H1 (cell line): ENCODE data around the gene MAOB. TPM values are rescaled to one million over a fixed set of nuclear protein-coding genes. Genes with fewer than 3 reads are reported as not detected.

Experiments
- CTCF ChIA-PET: fragments of 300-600 bp; sonication (Branson Sonifier 250); formaldehyde crosslinking; loops from one replicate; lab custom pipeline; 2021; ENCODE audit not compliant: partially characterized antibody; lab: Charles Lee
- POLR2A ChIA-PET: fragments of 300-600 bp; sonication (Branson Sonifier 250); formaldehyde crosslinking; loops from one replicate; lab custom pipeline; 2021; ENCODE audit warnings: inconsistent platforms; ENCODE audit not compliant: partially characterized antibody; lab: Charles Lee
- DNase-seq, 2 experiments: peaks; one replicate each; pipeline versions ENCODE4 v3.0.0 to v3.0.0-alpha.2; 2010 to 2022; ENCODE audit warnings: low spot score in 2 of 2, low read depth in 1 of 2, mixed read lengths in 1 of 2
- FAIRE-seq: peaks from 2 replicates; lab custom pipeline; 2011; peaks lifted over from hg19 to GRCh38; lab: Jason Lieb, UNC
- H2AFZ ChIP-seq: 2 replicates; pipeline ENCODE4 v1.8.1; 2012; ENCODE audit warnings: low read length, inconsistent platforms
- H2AK5ac ChIP-seq: 2 replicates; pipeline ENCODE4 v1.6.1; 2013; ENCODE audit warnings: low read depth, low read length
- H2BK120ac ChIP-seq: replicated peaks from 2 replicates; pipeline ENCODE3; 2013; ENCODE audit warnings: low read depth, low read length, inconsistent platforms
- H2BK12ac ChIP-seq: 2 replicates; pipeline ENCODE4 v1.6.1; 2013; ENCODE audit warnings: low read depth, low read length
- H2BK15ac ChIP-seq: 2 replicates; pipeline ENCODE4 v1.6.1; 2013; ENCODE audit warnings: low read length
- H2BK20ac ChIP-seq: 2 replicates; pipeline ENCODE4 v1.6.1; 2013; ENCODE audit warnings: low read length
- H2BK5ac ChIP-seq: 2 replicates; pipeline ENCODE4 v1.6.1; 2013; ENCODE audit warnings: low read depth, low read length
- H3K14ac ChIP-seq: 2 replicates; pipeline ENCODE4 v1.6.1; 2013; ENCODE audit warnings: inconsistent platforms; ENCODE audit not compliant: insufficient read length
- H3K18ac ChIP-seq: 2 replicates; pipeline ENCODE4 v1.6.1; 2013; ENCODE audit warnings: low read length; ENCODE audit errors: extremely low read depth
- H3K23ac ChIP-seq: 2 replicates; pipeline ENCODE4 v1.6.1; 2013; ENCODE audit warnings: inconsistent platforms; ENCODE audit not compliant: insufficient read length
- H3K23me2 ChIP-seq: 2 replicates; pipeline ENCODE4 v1.6.1; 2013; ENCODE audit warnings: low read depth, low read length
- H3K27ac ChIP-seq: 2 replicates; pipeline ENCODE4 v1.6.1; 2011; ENCODE audit warnings: low read depth, low read length, inconsistent platforms
- H3K27me3 ChIP-seq, 4 experiments: replicated peaks in 1 of 4; 1 replicate in 1 of 4; 2 replicates in 3 of 4; pipeline versions ENCODE4 v1.6.1 to v1.8.1; 2011 to 2013; ENCODE audit warnings: low read length in 3 of 4, mild to moderate bottlenecking in 3 of 4, inconsistent platforms in 2 of 4, mixed read lengths in 2 of 4, moderate library complexity in 1 of 4; ENCODE audit not compliant: control insufficient read depth in 3 of 4, insufficient read depth in 3 of 4; ENCODE audit errors: extremely low read depth in 1 of 4
- H3K36me3 ChIP-seq, 4 experiments: 2 replicates each; pipeline versions ENCODE4 v1.6.1 to v1.8.1; 2011 to 2013; ENCODE audit warnings: mild to moderate bottlenecking in 4 of 4, low read length in 3 of 4, moderate library complexity in 2 of 4, control low read depth in 1 of 4, inconsistent platforms in 1 of 4; ENCODE audit not compliant: insufficient read depth in 4 of 4, control insufficient read depth in 2 of 4
- H3K4ac ChIP-seq: replicated peaks from 2 replicates; pipeline ENCODE3; 2013; ENCODE audit warnings: low read length, low read depth, mixed read lengths, inconsistent platforms; ENCODE audit not compliant: insufficient read length
- H3K4me1 ChIP-seq, 4 experiments: replicated peaks in 1 of 4; 1 replicate in 1 of 4; 2 replicates in 3 of 4; pipeline versions ENCODE4 v1.6.1 to v1.8.1; 2011 to 2013; ENCODE audit warnings: low read length in 3 of 4, inconsistent platforms in 2 of 4, mixed read lengths in 1 of 4; ENCODE audit not compliant: insufficient read depth in 4 of 4, control insufficient read depth in 3 of 4
- H3K4me2 ChIP-seq, 2 experiments: 2 replicates each; pipeline versions ENCODE4 v1.6.1 to v1.8.1; 2011 to 2013; ENCODE audit warnings: low read depth in 2 of 2, low read length in 2 of 2, control low read depth in 1 of 2, inconsistent platforms in 1 of 2, mild to moderate bottlenecking in 1 of 2; ENCODE audit not compliant: insufficient read depth in 1 of 2
- H3K4me3 ChIP-seq, 4 experiments: fragments of 200-600, 300-600 bp in 1 of 4; sonication (generic), shearing (Covaris generic), sonication (Bioruptor Twin) in 1 of 4; 2 replicates each; pipeline versions ENCODE4 v1.5.1 to v1.8.1; 2011 to 2016; ENCODE audit warnings: low read length in 4 of 4, low read depth in 3 of 4, control low read depth in 2 of 4, inconsistent platforms in 2 of 4, mild to moderate bottlenecking in 2 of 4, mixed read lengths in 1 of 4, moderate library complexity in 1 of 4; ENCODE audit not compliant: insufficient read depth in 2 of 4; ENCODE audit errors: extremely low read depth in 1 of 4
- H3K56ac ChIP-seq: replicated peaks from 2 replicates; pipeline ENCODE3; 2013; ENCODE audit warnings: low read depth, mild to moderate bottlenecking, mixed read lengths, low read length, inconsistent platforms; ENCODE audit not compliant: insufficient read length
- H3K79me1 ChIP-seq: 2 replicates; pipeline ENCODE4 v1.6.1; 2013; ENCODE audit warnings: low read depth, low read length, control low read depth
- H3K79me2 ChIP-seq, 2 experiments: 2 replicates each; pipeline versions ENCODE4 v1.6.1 to v1.8.1; 2012 to 2013; ENCODE audit warnings: low read length in 2 of 2, mild to moderate bottlenecking in 2 of 2, inconsistent platforms in 1 of 2; ENCODE audit not compliant: insufficient read depth in 2 of 2, control insufficient read depth in 1 of 2
- H3K9ac ChIP-seq, 4 experiments: replicated peaks in 1 of 4; 1 replicate in 1 of 4; 2 replicates in 3 of 4; pipeline versions ENCODE4 v1.6.1 to v1.8.1; 2011 to 2013; ENCODE audit warnings: low read depth in 3 of 4, low read length in 3 of 4, control low read depth in 2 of 4, mild to moderate bottlenecking in 2 of 4, moderate library complexity in 2 of 4, inconsistent platforms in 1 of 4; ENCODE audit errors: extremely low read depth in 1 of 4
- H3K9me3 ChIP-seq, 2 experiments: 2 replicates each; pipeline versions ENCODE4 v1.6.1 to v1.8.1; 2012 to 2013; ENCODE audit warnings: mild to moderate bottlenecking in 2 of 2, moderate library complexity in 2 of 2, control low read depth in 1 of 2, inconsistent platforms in 1 of 2, low read depth in 1 of 2, low read length in 1 of 2, mixed read lengths in 1 of 2; ENCODE audit not compliant: insufficient read depth in 2 of 2
- H4K20me1 ChIP-seq, 2 experiments: replicated peaks in 1 of 2; 2 replicates each; pipeline versions ENCODE3 to v1.8.1; 2011 to 2013; ENCODE audit warnings: inconsistent platforms in 2 of 2, low read length in 2 of 2, mild to moderate bottlenecking in 1 of 2; ENCODE audit not compliant: insufficient read depth in 2 of 2, control insufficient read depth in 1 of 2
- H4K5ac ChIP-seq: 2 replicates; pipeline ENCODE4 v1.6.1; 2013; ENCODE audit warnings: low read length, low read depth, mixed read lengths, inconsistent platforms; ENCODE audit not compliant: insufficient read length
- H4K8ac ChIP-seq: 2 replicates; pipeline ENCODE4 v1.8.0; 2013; ENCODE audit warnings: mild to moderate bottlenecking, moderate library complexity, low read length, inconsistent platforms; ENCODE audit not compliant: insufficient read depth; ENCODE audit errors: extremely low read depth
- H4K91ac ChIP-seq: replicated peaks from 2 replicates; pipeline ENCODE3; 2013; ENCODE audit warnings: low read length, mixed read lengths, inconsistent platforms; ENCODE audit not compliant: insufficient read length
- CEBPB ChIP-seq: IDR thresholded peaks from 2 replicates; pipeline ENCODE4 v1.6.1; 2012; ENCODE audit warnings: low read depth, low read length
- E2F6 ChIP-seq: IDR thresholded peaks from 2 replicates; pipeline ENCODE4 v1.6.1; 2012; ENCODE audit warnings: inconsistent platforms
- SIN3A ChIP-seq, 2 experiments: IDR thresholded peaks in 1 of 2; conservative IDR thresholded peaks in 1 of 2; 2 replicates each; pipeline ENCODE4 v1.6.1; 2011 to 2012; ENCODE audit warnings: low read length in 2 of 2, improper control_type of control experiment in 1 of 2, low read depth in 1 of 2, mild to moderate bottlenecking in 1 of 2
- SP1 ChIP-seq: IDR thresholded peaks from 2 replicates; pipeline ENCODE4 v1.6.1; 2011; ENCODE audit warnings: low read depth, low read length
- USF2 ChIP-seq: IDR thresholded peaks from 2 replicates; pipeline ENCODE4 v1.6.1; 2011; ENCODE audit warnings: low read length, improper control_type of control experiment
- WGBS, 2 experiments: shearing (Covaris generic) in 1 of 2; methylation state at CpG; one replicate each; pipeline versions ENCODE4 v1.1.6 to v1.1.7; 2013 to 2015; ENCODE audit warnings: low lambda C conversion rate in 2 of 2, mixed read lengths in 2 of 2, inconsistent platforms in 1 of 2, low coverage in 1 of 2, missing lambda C conversion rate in 1 of 2; ENCODE audit not compliant: insufficient replicate concordance in 2 of 2, insufficient coverage in 1 of 2, insufficient read length in 1 of 2; ENCODE audit errors: extremely low coverage in 1 of 2, missing lambda C conversion rate in 1 of 2; 5-methylcytosine and 5-hydroxymethylcytosine counted together
- polyA plus RNA-seq, 7 experiments: library from polyadenylated mRNA; depleted of rRNA in 3 of 7; stranded (reverse) in 5 of 7; unstranded in 2 of 7; fragments of >200 nt in 5 of 7; fragments of 200-250 nt in 2 of 7; gene quantifications; 1 replicate in 5 of 7; 2 replicates in 1 of 7; 4 replicates in 1 of 7; pipeline versions ENCODE4 v1.2.1 to v1.2.3, GENCODE V29; 2011 to 2013; ENCODE audit warnings: missing spikeins in 2 of 7, mixed read lengths in 2 of 7
- total RNA-seq: library from RNA; stranded (reverse); fragmentation: NEBNext Ultra II Directional; extraction: Animal tissue kit (Norgen Biotek cat#: 25700); gene quantifications from 2 replicates; pipeline ENCODE4 v1.2.1, GENCODE V29; 2021

MAOB gene
- total and polyA plus RNA-seq, 2 of the 8 experiments (the other 6 are each of a cell fraction or from before 2014, with no cell fraction given) = 0.73 to 1.1 TPM

- Histone ChIP-seq H3K36me3 (no peaks in the 10 kb centered on the region), H2BK12ac (no peak overlapping the region), H2BK15ac (no peak overlapping the region), H3K18ac (no peak overlapping the region), H3K4me3 (peak overlapping the region; percentile 29 to 54 (median 34)), H3K9me3 (no peaks in the 10 kb centered on the region), H2AFZ (no peak overlapping the region), H2BK120ac (no peak overlapping the region), H3K23ac (no peak overlapping the region), H3K27me3 (peaks cover 0 to 9% (median 4%) of the 10 kb centered on the region in 4 experiments; a peak in 3 of 7 replicates), H3K27ac (no peak overlapping the region), H3K79me1 (no peaks in the 10 kb centered on the region), H4K20me1 (no peaks in the 10 kb centered on the region), H4K91ac (no peak overlapping the region), H3K14ac (no peak overlapping the region), H4K8ac (no peak overlapping the region), H3K4me2 (peak overlapping the region; percentile 56 to 59), H3K9ac (no peak overlapping the region), H2BK5ac (no peak overlapping the region), H2BK20ac (no peak overlapping the region), H3K23me2 (peaks cover 2% of the 10 kb centered on the region; the same call in 1 of the 2 replicates), H2AK5ac (no peak overlapping the region), H3K4me1 (peaks cover 0 to 3% (median 0%) of the 10 kb centered on the region in 4 experiments; a peak in 3 of 7 replicates), H3K4ac (no peak overlapping the region), H3K79me2 (no peaks in the 10 kb centered on the region), H3K56ac (no peak overlapping the region), H4K5ac (no peak overlapping the region)
- CTCF ChIA-PET = no interaction called here
- WGBS, 2 experiments = 78% methylated on average over 5 of the region's 34 CpGs; no CpG with 5 or more reads in 1 of the 2 experiments
- FAIRE-seq (no peak), DNase-seq (no peak)
- TF ChIP-seq SIN3A (conservative IDR thresholded peaks at IDR 0.05 in 1 of 2, IDR thresholded peaks at IDR 0.05 in 1 of 2; ENCODE audit: low read depth in 1 of 2, low read length in 2 of 2) = no peak
- TF ChIP-seq CEBPB = no peak
- TF ChIP-seq SP1 = no peak
- no peak for TF ChIP-seq USF2
- no peak for TF ChIP-seq E2F6
- POLR2A ChIA-PET = no interaction called here
Measured at GRCh38 chrX:43881410-43882293, 598 bp downstream of the MAOB start.
